Measurements from ENCODE around the gene HAGHL.

- TF ChIP-seq CTCF (IDR thresholded peaks at IDR 0.05 in 8 of 11, conservative IDR thresholded peaks at IDR 0.05 in 3 of 11) (no peak), POLR2A (IDR thresholded peaks at IDR 0.05) (no peak), POLR2AphosphoS5 (IDR thresholded peaks at IDR 0.05) (no peak)
These were observed 10.1 kb upstream of the HAGHL start for GRCh38 chr16:716768-717325.

Measured in spleen (tissue), 7 donors.